PC-9 (cell line): ENCODE results near the gene RPS26. TPM values are rescaled to one million over a fixed set of nuclear protein-coding genes. Genes with fewer than 3 reads are reported as not detected.

ENCODE experiments used
- BruUV-seq: library from RNA; stranded (reverse); fragments of 400-500 nt; replicated peaks from 2 replicates; lab custom pipeline; 2021; lab: Mats Ljungman, UMichigan
- CTCF ChIA-PET: fragments of 300-600 bp; sonication (Branson Sonifier 250); formaldehyde crosslinking; loops from one replicate; lab custom pipeline; 2022; ENCODE audit warnings: antibody characterized with exemption; lab: Charles Lee
- POLR2A ChIA-PET: fragments of 300-600 bp; sonication (Branson Sonifier 250); formaldehyde crosslinking; loops from one replicate; lab custom pipeline; 2022; ENCODE audit warnings: antibody characterized with exemption; ENCODE audit not compliant: unreplicated experiment; lab: Charles Lee
- DNase-seq, 2 experiments: peaks; one replicate each; pipeline versions ENCODE4 v3.0.0 to v3.0.0-alpha.2; 2015 to 2022; ENCODE audit warnings: mixed read lengths in 1 of 2
- H2AFZ ChIP-seq: fragments of 200-600 bp; sonication (generic); 2 replicates; pipeline ENCODE4 v1.8.1; 2017; ENCODE audit warnings: antibody characterized with exemption
- H3F3A ChIP-seq: fragments of 200-600 bp; sonication (generic); 2 replicates; pipeline ENCODE4 v1.8.1; 2017; ENCODE audit warnings: antibody characterized with exemption, mild to moderate bottlenecking, low read depth; ENCODE audit not compliant: insufficient read depth
- H3K27ac ChIP-seq: fragments of 200-600 bp; sonication (generic); 2 replicates; pipeline ENCODE4 v1.6.1; 2016; ENCODE audit warnings: mixed run types
- H3K27me3 ChIP-seq: fragments of 200-600 bp; sonication (generic); 2 replicates; pipeline ENCODE4 v1.6.1; 2016; ENCODE audit warnings: low read depth, mixed run types; ENCODE audit not compliant: insufficient read depth
- H3K36me3 ChIP-seq: fragments of 200-600 bp; sonication (generic); 2 replicates; pipeline ENCODE4 v1.6.1; 2016; ENCODE audit warnings: low read depth, mixed run types
- H3K4me1 ChIP-seq: fragments of 200-600 bp; sonication (generic); replicated peaks from 2 replicates; pipeline ENCODE4 v1.6.1; 2016; ENCODE audit warnings: mixed run types; ENCODE audit not compliant: insufficient read depth
- H3K4me2 ChIP-seq: fragments of 200-600 bp; sonication (generic); 2 replicates; pipeline ENCODE4 v1.6.1; 2017; ENCODE audit warnings: mixed run types
- H3K4me3 ChIP-seq: fragments of 200-600 bp; sonication (generic); 2 replicates; pipeline ENCODE4 v1.6.1; 2016; ENCODE audit warnings: mixed run types
- H3K79me2 ChIP-seq: fragments of 200-600 bp; sonication (generic); 2 replicates; pipeline ENCODE4 v1.6.1; 2017; ENCODE audit warnings: low read depth, mixed run types
- H3K9me2 ChIP-seq: fragments of 200-600 bp; sonication (generic); 2 replicates; pipeline ENCODE4 v1.8.1; 2017; ENCODE audit warnings: mild to moderate bottlenecking; ENCODE audit not compliant: insufficient read depth
- H3K9me3 ChIP-seq: fragments of 200-600 bp; sonication (generic); 2 replicates; pipeline ENCODE4 v1.8.1; 2016; ENCODE audit warnings: low read depth; ENCODE audit not compliant: insufficient read depth
- H4K20me1 ChIP-seq: fragments of 200-600 bp; sonication (generic); 2 replicates; pipeline ENCODE4 v1.8.1; 2017; ENCODE audit not compliant: insufficient read depth
- EZH2 ChIP-seq: fragments of 200-600 bp; sonication (generic); IDR thresholded peaks from 2 replicates; pipeline ENCODE4 v1.8.0; 2017; ENCODE audit warnings: antibody characterized with exemption, low read depth
- intact Hi-C: fragments of 100-400 bp; cut with micrococcal nuclease; formaldehyde crosslinking; loops from one replicate; pipeline ENCODE4 v1.10.0; 2022; ENCODE audit not compliant: unreplicated experiment
- total RNA-seq: library from RNA; stranded (reverse); gene quantifications from 2 replicates; pipeline ENCODE4 v1.2.3, GENCODE V29; 2021
- TF ChIP-seq, protein P1 (sequence below): fragments of 200-600 bp; sonication (generic); conservative IDR thresholded peaks from 2 replicates; pipeline ENCODE4 v1.6.1; 2017; ENCODE audit warnings: mixed run types, antibody characterized with exemption, mild to moderate bottlenecking, moderate library complexity

RPS26 gene
- total RNA-seq, 1 experiment from 2014 or later, result 43.3 TPM

DNA sequence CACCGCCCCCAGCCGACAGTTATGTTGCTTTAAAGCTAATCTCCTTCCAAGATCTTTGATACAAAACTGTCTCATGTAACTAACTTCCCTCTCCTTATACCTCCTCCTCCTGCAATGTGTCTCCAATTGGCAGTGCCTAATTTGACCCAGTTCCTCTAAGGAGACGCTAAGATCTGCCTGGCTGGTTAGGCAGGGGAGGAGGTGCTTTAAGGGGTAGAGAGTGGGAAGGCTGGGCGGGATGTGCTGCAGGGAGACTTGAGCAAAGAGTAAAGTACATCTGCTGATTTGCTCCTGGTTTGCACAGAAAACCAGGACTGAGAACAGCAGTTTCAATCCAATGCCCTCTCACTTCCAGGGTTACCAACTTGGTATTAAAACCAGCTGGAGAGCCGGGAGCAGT, 28.2 kb upstream of the RPS26 start:
- H3K27me3 ChIP-seq, result no peaks in the 10 kb centered on the region
- no peak overlapping the region for H3K27ac ChIP-seq
- H3K4me3 ChIP-seq, result no peak overlapping the region
- no peaks in the 10 kb centered on the region for H3K36me3 ChIP-seq
- no peak overlapping the region for H2AFZ ChIP-seq
- POLR2A ChIA-PET, result no interaction called here
- no peak for DNase-seq
- H3K4me2 ChIP-seq, result no peak overlapping the region
- H3K9me2 ChIP-seq, result no peaks in the 10 kb centered on the region; the same call in 1 of the 2 replicates
- BruUV-seq, result no TSS peak
- H3K4me1 ChIP-seq, result peaks cover 10% of the 10 kb centered on the region
- no peaks in the 10 kb centered on the region for H3F3A ChIP-seq
- TF ChIP-seq, protein P1, sequence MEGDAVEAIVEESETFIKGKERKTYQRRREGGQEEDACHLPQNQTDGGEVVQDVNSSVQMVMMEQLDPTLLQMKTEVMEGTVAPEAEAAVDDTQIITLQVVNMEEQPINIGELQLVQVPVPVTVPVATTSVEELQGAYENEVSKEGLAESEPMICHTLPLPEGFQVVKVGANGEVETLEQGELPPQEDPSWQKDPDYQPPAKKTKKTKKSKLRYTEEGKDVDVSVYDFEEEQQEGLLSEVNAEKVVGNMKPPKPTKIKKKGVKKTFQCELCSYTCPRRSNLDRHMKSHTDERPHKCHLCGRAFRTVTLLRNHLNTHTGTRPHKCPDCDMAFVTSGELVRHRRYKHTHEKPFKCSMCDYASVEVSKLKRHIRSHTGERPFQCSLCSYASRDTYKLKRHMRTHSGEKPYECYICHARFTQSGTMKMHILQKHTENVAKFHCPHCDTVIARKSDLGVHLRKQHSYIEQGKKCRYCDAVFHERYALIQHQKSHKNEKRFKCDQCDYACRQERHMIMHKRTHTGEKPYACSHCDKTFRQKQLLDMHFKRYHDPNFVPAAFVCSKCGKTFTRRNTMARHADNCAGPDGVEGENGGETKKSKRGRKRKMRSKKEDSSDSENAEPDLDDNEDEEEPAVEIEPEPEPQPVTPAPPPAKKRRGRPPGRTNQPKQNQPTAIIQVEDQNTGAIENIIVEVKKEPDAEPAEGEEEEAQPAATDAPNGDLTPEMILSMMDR, result no peak
- TF ChIP-seq EZH2, result no peak
- no peaks in the 10 kb centered on the region for H3K79me2 ChIP-seq
- intact Hi-C loops, result no loop called here
- no peaks in the 10 kb centered on the region for H3K9me3 ChIP-seq
- H4K20me1 ChIP-seq, result no peaks in the 10 kb centered on the region
- CTCF ChIA-PET, result no interaction called here

DNA sequence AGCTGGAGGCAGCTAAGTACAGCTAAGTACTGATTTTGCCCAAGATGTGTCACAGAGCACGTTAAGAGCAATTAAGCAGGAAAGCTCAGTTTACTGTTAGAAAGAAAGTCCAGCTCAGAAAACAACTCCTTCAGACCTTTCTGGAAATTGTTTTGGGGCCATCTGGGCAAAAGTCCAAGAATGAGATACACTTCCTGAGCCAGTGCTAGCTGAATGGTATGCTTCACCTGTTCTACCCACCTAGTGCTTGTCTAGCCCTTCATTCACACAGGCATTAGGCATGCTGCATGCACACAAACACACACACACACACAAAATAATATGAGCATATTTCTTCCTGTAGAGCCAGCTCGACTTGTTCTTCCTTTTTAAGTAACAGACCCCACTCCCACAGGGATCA, 27.5 kb upstream of the RPS26 start:
- Histone ChIP-seq H2AFZ (no peak overlapping the region), H3K36me3 (no peaks in the 10 kb centered on the region), H3K79me2 (no peaks in the 10 kb centered on the region), H3K4me1 (peaks cover 10% of the 10 kb centered on the region), H3K27me3 (no peaks in the 10 kb centered on the region), H3K4me3 (no peak overlapping the region), H4K20me1 (no peaks in the 10 kb centered on the region), H3K9me3 (no peaks in the 10 kb centered on the region), H3K4me2 (no peak overlapping the region), H3K9me2 (no peaks in the 10 kb centered on the region; the same call in 1 of the 2 replicates), H3K27ac (no peak overlapping the region), H3F3A (no peaks in the 10 kb centered on the region)
- no TSS peak for BruUV-seq
- peak in 1 of 2 experiments; percentile 15 for DNase-seq
- ChIA-PET POLR2A (interaction anchor here (0.5 to 0.6 kb wide), 3 partner anchors 15 to 476 kb away, joined by 5 to 13 read pairs (median 5); no protein-coding TSS in a partner anchor), CTCF (interaction anchor here (0.6 kb wide), 2 partner anchors 18 to 61 kb away, joined by 3 read pairs; no protein-coding TSS in a partner anchor)
- intact Hi-C loops, result no loop called here
- TF ChIP-seq, protein P1, result no peak
- no peak for TF ChIP-seq EZH2

DNA sequence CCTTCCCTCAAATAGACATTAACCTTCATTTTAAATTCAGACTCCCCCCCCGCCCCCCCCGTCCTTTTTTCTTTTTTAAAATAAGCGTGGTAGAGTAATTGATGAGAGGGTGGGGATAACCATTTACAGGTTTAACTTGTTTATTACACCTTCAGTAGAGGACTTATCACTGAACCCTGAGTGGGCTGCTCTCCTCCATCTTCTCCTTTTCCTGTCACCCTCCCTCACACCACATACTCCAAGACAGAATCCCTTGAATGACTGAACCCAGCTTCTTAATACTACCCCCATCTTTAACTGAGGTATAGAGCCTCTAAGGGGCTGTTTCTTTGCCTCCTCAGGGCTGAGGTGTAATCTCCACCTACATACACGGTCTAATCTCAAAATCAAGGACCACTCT, 24.5 kb upstream of the RPS26 start:
- BruUV-seq, result no TSS peak
- Histone ChIP-seq H3K9me3 (no peaks in the 10 kb centered on the region), H3K36me3 (no peaks in the 10 kb centered on the region), H3K27me3 (no peaks in the 10 kb centered on the region), H3F3A (no peaks in the 10 kb centered on the region), H3K9me2 (no peaks in the 10 kb centered on the region), H3K4me1 (peaks cover 10% of the 10 kb centered on the region), H3K27ac (no peak overlapping the region), H4K20me1 (no peaks in the 10 kb centered on the region), H3K4me2 (no peak overlapping the region), H2AFZ (no peak overlapping the region), H3K4me3 (no peak overlapping the region), H3K79me2 (no peaks in the 10 kb centered on the region)
- TF ChIP-seq, protein P1, result no peak
- no peak for TF ChIP-seq EZH2
- intact Hi-C loops, result no loop called here
- ChIA-PET POLR2A (no interaction called here), CTCF (no interaction called here)
- no peak for DNase-seq
